NCI-H345 treated with DMSO at 0.1 percent for 48 hours (cell line): ENCODE measurements around the gene ZNF91.
"Not testable (repeated sequence)": the region's sequence is repeated elsewhere in the genome, so short reads cannot be mapped to it uniquely, and the experiment has no call there.

Source experiments
- DNase-seq: peaks from one replicate; lab custom pipeline; 2025; ENCODE audit not compliant: unreplicated experiment; lab: John Stamatoyannopoulos, UW

Gene ZNF91

DNA sequence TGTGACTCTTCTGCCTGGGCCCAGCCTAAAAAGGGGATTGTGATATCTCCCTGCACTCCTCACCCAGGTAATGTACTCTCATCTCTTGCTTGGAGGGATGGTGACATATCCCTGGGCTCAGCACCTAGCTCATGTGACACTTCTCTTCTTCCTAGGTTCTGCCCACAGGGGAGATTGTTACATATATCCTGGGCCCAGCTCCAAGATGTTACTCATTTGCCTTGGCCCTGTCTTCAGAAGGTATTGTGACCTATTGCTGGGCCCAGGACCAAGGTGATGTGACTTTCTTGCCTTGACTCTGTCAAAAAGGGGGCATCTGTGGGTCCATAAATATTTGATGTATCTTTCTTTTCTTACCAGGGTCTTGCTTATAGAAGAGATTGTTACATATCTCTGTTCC lies 73.9 kb downstream of the ZNF91 start:
- DNase-seq = not testable (repeated sequence)

DNA sequence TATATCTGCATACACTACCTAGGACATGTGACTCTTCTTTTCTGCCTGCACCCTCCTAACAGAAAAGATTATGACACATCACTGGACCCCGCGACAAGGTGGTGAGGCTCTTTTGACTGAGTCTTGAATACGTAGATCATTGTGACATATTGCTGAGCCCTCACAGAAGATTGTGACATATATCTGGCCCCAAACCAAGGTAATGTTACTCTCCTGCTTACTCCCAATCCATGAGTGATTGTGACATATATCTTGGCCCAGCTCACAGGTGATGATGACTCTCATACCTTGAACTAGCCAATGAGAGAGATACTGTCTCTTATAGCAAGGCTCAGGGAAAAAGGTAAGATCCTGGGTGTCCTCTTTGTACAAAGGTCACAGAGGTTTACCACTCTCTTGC lies 75.7 kb downstream of the ZNF91 start:
- DNase-seq = not testable (repeated sequence)

DNA sequence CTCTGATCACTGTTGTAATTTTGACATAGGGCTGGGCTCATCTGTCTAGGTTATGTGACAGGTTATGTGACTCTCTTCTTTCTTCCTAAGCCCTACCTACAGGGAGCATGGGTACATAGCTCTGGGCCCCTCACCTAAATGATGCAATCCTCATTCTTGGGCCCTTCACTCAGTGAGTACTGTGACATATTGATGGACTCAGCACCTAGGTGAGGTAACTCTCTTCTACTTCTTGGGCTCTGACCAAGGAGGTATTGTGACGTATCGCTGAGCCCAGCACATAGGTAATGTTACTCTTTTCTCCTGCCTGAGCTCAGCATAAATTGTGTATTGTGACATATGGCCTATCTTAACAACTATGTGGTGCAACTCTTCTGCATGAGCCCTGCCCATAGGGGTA lies 76.3 kb downstream of the ZNF91 start:
- DNase-seq = not testable (repeated sequence)

DNA sequence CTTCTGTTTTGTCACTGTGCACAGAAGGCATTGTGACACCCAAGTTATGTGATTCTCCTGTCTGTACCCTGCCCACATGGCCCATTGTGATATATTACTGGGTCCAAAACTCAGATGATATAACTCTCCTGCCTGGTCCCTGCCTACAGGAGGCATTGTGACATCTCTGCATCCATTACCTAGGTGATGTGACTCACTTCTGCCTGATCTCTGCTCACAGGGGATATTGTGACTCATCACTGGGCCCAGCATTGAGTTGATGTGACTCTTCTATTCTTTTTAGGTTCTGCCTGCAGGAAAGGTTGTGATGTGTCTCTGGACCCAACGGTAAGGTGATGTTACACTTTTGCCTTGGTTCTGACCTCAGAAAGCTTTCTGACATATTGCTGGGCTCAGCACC lies 77.1 kb downstream of the ZNF91 start:
- DNase-seq = no peak

DNA sequence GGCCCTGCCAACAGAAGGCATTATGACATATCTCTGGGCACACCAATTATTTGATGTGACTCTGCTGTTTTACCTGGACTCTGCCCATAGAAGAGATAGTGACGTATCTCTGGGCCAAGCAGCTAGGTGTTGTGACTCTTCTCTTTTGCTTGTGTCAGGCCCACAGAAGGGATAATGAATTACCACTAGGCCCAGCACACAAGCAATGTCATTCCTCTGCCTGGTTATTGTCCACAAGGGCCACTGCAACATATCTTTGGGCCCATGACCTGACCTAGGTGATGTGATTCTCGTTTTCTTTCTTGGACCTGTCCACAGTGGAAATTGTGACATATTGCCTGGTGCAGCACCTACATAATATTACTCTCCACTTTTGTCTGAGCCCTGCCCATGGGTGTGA lies 80.0 kb downstream of the ZNF91 start:
- no peak for DNase-seq

DNA sequence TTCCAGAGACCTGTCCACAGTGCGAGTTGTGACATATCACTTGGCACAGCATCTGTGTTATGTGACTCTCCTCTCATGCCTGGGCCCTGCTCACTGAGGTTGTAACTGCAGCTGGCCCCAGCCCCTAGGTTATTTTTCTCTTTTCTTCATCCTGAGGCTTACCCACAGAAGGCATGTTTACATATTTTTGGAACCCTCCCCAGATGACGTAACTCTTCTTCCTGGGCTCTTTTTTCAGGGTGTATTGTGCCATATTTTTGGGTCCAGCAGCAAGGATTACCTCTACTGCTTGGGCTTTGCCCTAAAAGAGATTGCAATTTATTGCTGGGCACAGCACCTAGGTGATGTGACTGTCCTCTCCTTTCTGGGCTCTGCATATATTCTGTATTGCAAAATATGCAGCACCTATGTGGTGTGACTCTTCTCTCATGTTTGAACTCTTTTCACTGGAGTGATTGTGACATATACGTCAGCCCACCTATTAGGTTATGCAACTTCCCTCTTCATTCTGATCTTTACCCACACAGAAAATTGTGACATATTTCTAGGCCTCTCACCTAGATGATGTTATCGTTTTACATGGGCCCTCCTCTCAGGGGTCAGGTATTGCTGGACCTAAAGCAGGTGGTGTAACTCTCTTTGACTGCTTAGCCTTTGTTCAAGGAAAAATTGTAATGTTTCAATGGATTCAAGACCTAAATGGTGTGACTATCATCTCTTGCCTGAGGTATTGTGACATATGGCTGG lies 80.6 kb downstream of the ZNF91 start:
- DNase-seq = no peak

DNA sequence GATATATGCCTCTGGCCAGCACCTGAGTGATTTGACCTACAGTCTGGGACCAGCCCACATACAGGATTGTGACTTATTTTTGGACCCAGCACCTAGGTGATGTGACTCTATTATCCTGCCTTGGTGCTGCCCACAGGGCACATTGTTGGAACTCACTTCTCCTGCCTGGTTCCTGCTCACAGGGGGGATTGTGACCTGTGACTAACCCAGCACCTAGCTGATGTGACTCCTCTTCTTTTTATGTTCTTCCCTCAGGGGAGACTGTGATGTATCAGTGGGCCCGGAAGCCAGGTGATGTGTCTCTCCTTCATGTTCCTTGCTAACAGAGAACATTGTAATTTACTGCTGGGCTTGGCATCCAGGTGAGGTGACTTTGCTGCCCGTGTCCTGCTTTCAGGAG lies 82.1 kb downstream of the ZNF91 start:
- no peak for DNase-seq

DNA sequence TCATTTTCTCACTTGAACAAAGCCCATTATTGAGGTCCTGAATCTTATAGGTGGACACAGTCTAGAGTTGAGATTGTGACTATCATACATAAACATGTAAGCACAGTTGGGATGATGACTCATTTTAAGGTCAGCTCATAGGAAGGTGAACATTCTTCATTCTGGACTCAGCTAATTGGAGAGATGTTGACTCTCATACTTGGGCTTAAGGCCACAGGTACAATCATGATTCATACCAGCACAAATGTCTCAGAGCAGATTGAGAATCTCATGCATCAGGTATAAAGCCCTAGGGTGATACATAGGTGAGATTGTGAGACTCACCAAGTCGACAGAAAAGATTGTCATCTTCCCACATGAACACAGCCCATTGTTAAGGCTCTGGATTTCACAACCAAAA lies 82.8 kb downstream of the ZNF91 start:
- no peak for DNase-seq

DNA sequence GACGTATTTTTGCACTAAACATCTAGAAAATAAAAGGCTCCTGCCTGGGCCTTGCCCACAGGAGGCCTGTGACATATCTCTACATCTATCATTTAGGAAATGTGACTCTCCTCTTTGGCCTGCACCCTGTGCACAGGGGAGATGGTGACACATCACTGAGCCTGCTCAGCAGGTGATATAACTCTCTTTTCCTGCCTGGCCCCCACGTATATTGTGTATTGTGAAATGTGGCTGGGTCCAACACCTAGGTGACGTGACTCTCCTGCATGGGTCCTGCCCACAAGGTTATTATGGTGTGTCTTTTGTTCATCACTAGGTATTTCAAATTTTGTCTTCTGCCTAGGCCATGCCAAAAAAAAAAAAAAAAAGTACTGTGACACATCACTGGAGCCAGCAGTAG lies 83.7 kb downstream of the ZNF91 start:
- no peak for DNase-seq

DNA sequence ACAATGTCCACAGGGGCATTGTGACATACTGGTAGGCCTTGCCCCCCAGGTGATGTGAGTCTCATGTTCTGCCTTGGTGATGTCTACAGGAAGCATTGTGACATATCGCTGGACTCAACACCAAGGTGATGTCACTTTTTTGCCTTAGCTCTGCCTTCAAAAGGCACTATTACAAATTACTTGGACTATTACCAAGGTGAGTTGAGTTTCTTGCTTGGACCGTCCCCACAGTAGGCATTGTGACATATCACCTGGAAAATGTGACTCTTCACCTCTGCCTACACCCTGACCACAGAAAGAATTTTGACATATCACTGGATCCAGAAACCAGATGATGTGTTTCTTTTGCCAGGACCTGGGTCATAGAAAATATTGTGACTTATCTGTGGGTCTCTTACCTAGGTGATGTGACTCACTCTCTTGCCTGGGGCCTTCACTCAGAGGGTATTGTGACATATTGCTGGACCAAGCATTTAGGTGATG lies 84.5 kb downstream of the ZNF91 start:
- DNase-seq = no peak

DNA sequence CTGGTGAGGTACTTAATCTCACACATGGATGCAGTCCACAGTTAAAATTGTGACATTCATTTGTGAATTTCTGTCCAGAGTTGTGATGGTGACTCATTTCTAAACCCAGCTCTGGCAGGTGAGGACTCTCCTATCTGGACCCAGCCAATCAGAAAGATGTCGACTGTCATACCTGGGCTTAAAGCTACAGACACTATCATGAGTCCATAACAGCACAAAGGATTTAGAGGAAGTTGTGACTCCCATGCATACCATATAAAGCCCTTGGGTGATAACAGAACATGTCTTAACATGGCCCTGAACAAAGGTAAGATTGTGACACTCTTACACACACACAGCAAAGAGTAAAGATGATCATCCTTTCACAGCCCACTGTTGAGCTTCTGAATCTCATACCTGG lies 85.3 kb downstream of the ZNF91 start:
- DNase-seq = no peak

DNA sequence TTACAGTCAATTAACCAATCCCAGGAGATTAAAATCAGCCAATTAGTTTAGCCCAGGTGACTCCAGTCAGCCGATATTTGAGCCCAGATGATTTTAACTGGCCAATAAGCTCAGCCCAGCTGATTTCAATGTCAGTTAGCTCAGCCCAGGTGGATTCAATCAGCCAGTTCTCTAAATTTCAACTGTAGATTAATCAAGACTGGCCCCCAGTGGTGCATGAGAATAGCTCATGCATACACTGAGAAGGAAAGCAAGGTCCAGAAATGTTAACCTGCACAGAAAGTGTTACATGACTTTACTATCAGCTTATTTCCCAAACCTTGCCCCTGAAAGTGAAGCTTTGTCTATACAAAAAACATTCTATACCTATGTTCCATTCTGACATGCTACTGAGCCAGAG lies 89.7 kb downstream of the ZNF91 start:
- no peak for DNase-seq

DNA sequence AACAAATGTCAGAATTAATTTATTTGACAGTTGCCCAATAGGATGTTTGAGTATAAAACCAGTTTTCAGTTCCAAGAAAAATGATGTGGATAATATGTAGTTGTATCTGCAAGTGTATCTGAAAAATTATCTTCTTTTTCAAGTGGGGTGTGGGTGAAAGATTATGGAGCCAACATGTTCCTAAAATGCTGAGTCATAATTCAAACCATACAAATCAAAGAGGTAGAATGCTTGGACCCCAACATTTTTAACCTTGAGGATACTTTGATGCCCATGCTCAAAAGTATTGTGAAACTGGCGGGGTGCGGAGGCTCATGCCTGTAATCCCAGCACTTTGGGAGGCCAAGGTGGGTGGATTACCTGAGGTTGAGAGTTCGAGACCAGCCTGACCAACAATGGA lies 91.0 kb downstream of the ZNF91 start:
- DNase-seq = no peak

DNA sequence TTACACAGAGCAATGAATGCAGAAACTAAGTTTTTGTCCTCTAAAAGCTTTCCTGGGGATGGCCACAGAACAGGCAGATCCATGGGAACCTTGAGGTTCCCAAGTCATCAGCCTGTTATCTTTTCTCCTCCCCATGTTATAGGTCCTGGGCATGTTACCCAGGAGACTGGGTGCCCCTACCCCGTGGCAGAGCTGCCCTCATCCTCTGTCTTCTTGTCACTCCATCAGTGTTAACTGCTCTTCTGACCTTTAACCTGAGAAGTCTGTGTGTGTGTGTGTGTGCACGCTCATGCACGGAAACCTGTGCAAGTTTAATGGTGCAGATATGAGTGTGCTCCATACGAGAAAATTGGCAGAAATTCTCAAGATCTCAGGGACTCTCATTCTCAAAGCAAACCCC lies 101.1 kb downstream of the ZNF91 start:
- no peak for DNase-seq

DNA sequence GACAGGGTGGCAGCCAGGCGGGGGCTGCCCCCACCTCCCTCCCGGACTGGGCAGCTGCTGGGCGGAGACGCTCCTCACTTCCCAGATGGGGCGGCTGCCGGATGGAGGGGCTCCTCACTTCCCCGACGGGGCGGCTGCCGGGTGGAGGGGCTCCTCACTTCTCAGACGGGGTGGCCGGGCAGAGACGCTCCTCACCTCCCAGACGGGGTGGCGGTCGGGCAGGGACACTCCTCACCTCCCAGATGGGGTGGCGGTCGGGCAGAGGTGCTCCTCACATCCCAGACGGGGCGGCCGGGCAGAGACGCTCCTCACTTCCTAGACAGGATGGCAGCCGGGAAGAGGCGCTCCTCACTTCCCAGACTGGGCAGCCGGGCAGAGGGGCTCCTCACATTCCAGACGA lies 105.3 kb downstream of the ZNF91 start:
- not testable (repeated sequence) for DNase-seq
